DMS79 treated with DMSO at 0.1 percent for 48 hours (cell line): Measurements from ENCODE around the gene ZDHHC8.

ENCODE experiments used
- DNase-seq: peaks from one replicate; lab custom pipeline; 2025; lab: John Stamatoyannopoulos, UW

ZDHHC8 gene

GRCh38 chr22:20096574-20097420, 34.8 kb upstream of the ZDHHC8 start:
- DNase-seq, result no peak

GRCh38 chr22:20099099-20099711, 32.4 kb upstream of the ZDHHC8 start:
- DNase-seq, result no peak

GRCh38 chr22:20101638-20102037, 30.0 kb upstream of the ZDHHC8 start:
- DNase-seq, result no peak

- DNase-seq, result no peak
Observed at GRCh38 chr22:20102203-20102780, 29.3 kb upstream of the ZDHHC8 start.

GRCh38 chr22:20105456-20106204, 26.0 kb upstream of the ZDHHC8 start:
- DNase-seq, result no peak

GRCh38 chr22:20106205-20106848, 25.3 kb upstream of the ZDHHC8 start:
- DNase-seq, result no peak

GRCh38 chr22:20106849-20107237, 24.8 kb upstream of the ZDHHC8 start:
- DNase-seq, result no peak

GRCh38 chr22:20107471-20107901, 24.1 kb upstream of the ZDHHC8 start:
- no peak for DNase-seq

- DNase-seq, result no peak
Observed at GRCh38 chr22:20107951-20108756, 23.4 kb upstream of the ZDHHC8 start.

GRCh38 chr22:20108757-20109230, 22.8 kb upstream of the ZDHHC8 start:
- DNase-seq, result no peak

- DNase-seq, result no peak
Observed at GRCh38 chr22:20109411-20110358, 21.9 kb upstream of the ZDHHC8 start.

GRCh38 chr22:20110359-20110985, 21.1 kb upstream of the ZDHHC8 start:
- DNase-seq, result no peak

- no peak for DNase-seq
Observed at GRCh38 chr22:20111045-20111688, 20.4 kb upstream of the ZDHHC8 start.

GRCh38 chr22:20111689-20112622, 19.6 kb upstream of the ZDHHC8 start:
- no peak for DNase-seq

- no peak for DNase-seq
Observed at GRCh38 chr22:20112623-20113511, 18.7 kb upstream of the ZDHHC8 start.

- DNase-seq, result no peak
Observed at GRCh38 chr22:20113551-20114310, 17.9 kb upstream of the ZDHHC8 start.
